Prostate gland (tissue), 2 donors: Measurements from ENCODE around the gene ELN.

Source experiments
- POLR2A ChIP-seq: fragments of 450-650 bp; IDR thresholded peaks from one replicate; pipeline ENCODE4 v1.6.1; 2016; ENCODE audit warnings: antibody characterized with exemption, mild to moderate bottlenecking
- POLR2AphosphoS5 ChIP-seq: sonication (generic); formaldehyde crosslinking; IDR thresholded peaks from one replicate; pipeline ENCODE4 v1.6.1; 2017; ENCODE audit warnings: antibody characterized with exemption
- TF ChIP-seq, protein P1 (sequence below), 4 experiments: fragments of 200-600 bp in 2 of 4; fragments of 450-650 bp in 2 of 4; sonication (generic) in 2 of 4; IDR thresholded peaks; 1 replicate in 3 of 4; 2 replicates in 1 of 4; pipeline ENCODE4 v1.5.1; 2016 to 2019; ENCODE audit warnings: antibody characterized with exemption in 4 of 4, mild to moderate bottlenecking in 2 of 4, moderate library complexity in 2 of 4

DNA sequence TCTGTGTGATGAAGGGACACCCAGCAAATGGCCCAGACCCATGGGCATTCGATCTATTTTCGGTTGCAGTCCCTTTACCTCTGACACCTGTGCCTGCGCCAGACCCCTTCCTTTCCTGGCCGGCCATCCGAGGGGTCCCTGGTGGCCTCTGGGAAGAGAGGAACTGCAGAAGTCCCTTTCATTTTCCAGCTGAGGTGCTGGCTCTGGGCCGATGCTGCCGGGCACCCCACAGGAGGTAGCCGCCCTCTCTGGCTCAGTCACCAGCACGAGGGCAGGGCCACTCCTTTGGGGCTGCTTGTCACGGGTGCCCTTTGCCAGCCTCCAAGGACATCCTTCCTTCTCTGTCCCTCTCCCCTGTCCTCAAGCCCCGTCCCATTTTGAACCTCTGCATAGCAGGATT lies 4.2 kb upstream of the ELN start:
- TF ChIP-seq POLR2A (no peak), POLR2AphosphoS5 (no peak)
- TF ChIP-seq, protein P1, sequence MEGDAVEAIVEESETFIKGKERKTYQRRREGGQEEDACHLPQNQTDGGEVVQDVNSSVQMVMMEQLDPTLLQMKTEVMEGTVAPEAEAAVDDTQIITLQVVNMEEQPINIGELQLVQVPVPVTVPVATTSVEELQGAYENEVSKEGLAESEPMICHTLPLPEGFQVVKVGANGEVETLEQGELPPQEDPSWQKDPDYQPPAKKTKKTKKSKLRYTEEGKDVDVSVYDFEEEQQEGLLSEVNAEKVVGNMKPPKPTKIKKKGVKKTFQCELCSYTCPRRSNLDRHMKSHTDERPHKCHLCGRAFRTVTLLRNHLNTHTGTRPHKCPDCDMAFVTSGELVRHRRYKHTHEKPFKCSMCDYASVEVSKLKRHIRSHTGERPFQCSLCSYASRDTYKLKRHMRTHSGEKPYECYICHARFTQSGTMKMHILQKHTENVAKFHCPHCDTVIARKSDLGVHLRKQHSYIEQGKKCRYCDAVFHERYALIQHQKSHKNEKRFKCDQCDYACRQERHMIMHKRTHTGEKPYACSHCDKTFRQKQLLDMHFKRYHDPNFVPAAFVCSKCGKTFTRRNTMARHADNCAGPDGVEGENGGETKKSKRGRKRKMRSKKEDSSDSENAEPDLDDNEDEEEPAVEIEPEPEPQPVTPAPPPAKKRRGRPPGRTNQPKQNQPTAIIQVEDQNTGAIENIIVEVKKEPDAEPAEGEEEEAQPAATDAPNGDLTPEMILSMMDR (IDR thresholded peaks at IDR 0.05) = no peak
